Activated naive CD4-positive, alpha-beta T cell treated with anti-CD3 and anti-CD28 coated beads, Interleukin-2, amount 10 ng/mL, durations not matched to agents 7 days and 5 days (primary cell): ENCODE data around the gene ST14.
"Not testable (repeated sequence)": the region's sequence is repeated elsewhere in the genome, so short reads cannot be mapped to it uniquely, and the experiment has no call there.

Experiments
- CTCF ChIA-PET: fragments of 350-600 bp; sonication (Branson Sonifier 250); formaldehyde crosslinking; loops from one replicate; lab custom pipeline; 2021; ENCODE audit warnings: antibody characterized with exemption; lab: Charles Lee
- DNase-seq: peaks from one replicate; pipeline ENCODE4 v3.0.0-alpha.2; 2020
- H3K27ac Mint-ChIP-seq: one replicate; pipeline ENCODE4 v1.8.0; 2021; ENCODE audit warnings: mild to moderate bottlenecking, moderate library complexity, mixed read lengths
- H3K27me3 Mint-ChIP-seq: one replicate; pipeline ENCODE4 v1.8.0; 2021; ENCODE audit warnings: mild to moderate bottlenecking, mixed read lengths
- H3K36me3 Mint-ChIP-seq: one replicate; pipeline ENCODE4 v1.8.0; 2021; ENCODE audit warnings: mixed read lengths
- H3K4me1 Mint-ChIP-seq: one replicate; pipeline ENCODE4 v1.8.0; 2021; ENCODE audit warnings: mixed read lengths
- H3K4me3 Mint-ChIP-seq: one replicate; pipeline ENCODE4 v1.8.0; 2021; ENCODE audit warnings: mild to moderate bottlenecking, moderate library complexity, mixed read lengths
- H3K9me3 Mint-ChIP-seq: one replicate; pipeline ENCODE4 v1.8.0; 2021; ENCODE audit warnings: mixed read lengths

ST14 gene

DNA sequence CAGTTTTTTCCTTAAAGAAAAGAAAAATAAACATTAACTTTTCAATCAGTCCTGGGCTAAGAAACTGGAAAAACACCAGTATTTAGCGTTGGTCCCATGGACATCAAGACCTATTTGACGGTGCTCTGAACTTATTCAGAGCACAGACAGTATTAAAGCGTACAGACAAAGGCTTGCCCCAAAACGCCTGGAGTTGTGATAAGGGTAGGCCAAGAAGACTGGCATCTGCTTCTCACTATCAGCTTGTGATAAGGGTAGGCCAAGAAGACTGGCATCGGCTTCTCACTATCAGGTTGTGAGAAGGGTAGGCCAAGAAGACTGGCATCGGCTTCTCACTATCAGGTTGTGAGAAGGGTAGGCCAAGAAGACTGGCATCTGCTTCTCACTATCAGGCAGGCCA, 85.8 kb downstream of the ST14 start:
- peaks cover 25% of the 10 kb centered on the region for H3K4me1 Mint-ChIP-seq
- peaks cover 20% of the 10 kb centered on the region for H3K36me3 Mint-ChIP-seq
- H3K27me3 Mint-ChIP-seq, H3K9me3 Mint-ChIP-seq, DNase-seq, CTCF ChIA-PET, H3K27ac Mint-ChIP-seq, H3K4me3 Mint-ChIP-seq: not testable (repeated sequence)

DNA sequence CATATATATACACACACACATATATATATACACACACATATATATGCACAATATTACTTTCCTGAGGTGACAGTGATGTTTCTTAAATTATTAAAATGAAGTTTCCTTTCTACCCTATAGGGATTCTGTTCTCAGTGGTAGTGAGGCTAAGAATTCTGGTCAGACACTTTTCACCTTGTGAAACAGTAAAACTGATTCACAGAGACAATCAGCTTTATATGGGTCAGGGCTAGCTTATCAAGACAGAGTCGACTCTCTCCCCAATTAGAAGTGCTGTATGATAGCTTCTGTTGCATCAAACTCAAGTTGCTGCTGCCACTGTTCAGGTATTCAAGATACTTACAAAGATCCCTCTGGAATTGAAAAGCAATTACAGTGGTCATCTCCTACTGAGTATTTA, 86.7 kb downstream of the ST14 start:
- Mint-ChIP-seq H3K27me3 (no peaks in the 10 kb centered on the region), H3K4me3 (no peak overlapping the region), H3K36me3 (peaks cover 28% of the 10 kb centered on the region), H3K27ac (no peak overlapping the region), H3K4me1 (peaks cover 22% of the 10 kb centered on the region), H3K9me3 (peaks cover 4% of the 10 kb centered on the region)
- DNase-seq, result no peak
- CTCF ChIA-PET, result no interaction called here

DNA sequence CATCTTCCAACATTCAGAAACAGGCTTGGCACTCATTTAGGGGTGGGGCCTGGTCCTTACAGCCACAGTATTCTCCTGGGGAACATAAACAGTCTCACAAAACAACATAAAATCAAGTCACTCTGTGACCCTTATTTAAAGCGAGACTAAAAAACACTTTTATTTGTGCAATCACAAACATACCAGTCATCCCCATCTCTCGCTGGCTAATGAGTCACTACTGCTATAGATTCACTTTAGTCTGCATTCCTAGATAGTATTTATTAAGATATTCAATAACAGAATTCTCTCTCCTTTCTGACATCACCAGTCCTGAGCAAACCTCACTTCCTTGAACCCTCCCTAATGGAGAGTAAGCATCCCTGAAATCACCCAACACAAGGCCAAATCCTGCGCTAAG, 87.2 kb downstream of the ST14 start:
- Mint-ChIP-seq H3K4me1 (peaks cover 22% of the 10 kb centered on the region), H3K4me3 (no peak overlapping the region), H3K9me3 (peaks cover 8% of the 10 kb centered on the region), H3K36me3 (peaks cover 30% of the 10 kb centered on the region), H3K27me3 (no peaks in the 10 kb centered on the region), H3K27ac (no peak overlapping the region)
- no peak for DNase-seq
- CTCF ChIA-PET, result no interaction called here

DNA sequence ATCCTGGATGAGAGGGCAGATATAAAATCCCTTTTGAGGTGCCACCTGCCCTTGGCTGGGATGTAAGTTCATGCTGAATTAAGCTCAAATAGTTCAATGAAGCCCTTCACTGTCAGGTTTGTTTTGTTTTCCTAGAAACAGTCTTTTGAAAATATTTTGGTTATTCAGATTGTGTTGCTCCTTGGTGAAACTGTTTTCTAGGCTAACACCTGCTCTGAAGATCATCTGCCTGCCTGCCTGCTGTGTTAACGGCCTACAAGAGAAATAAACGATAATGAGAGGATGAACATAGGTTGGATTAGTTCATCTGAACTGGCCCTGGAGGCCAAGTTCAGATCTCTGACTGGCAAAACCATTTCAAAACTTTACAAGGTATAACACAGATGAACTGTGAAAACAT, 87.7 kb downstream of the ST14 start:
- H3K36me3 Mint-ChIP-seq, result peaks cover 34% of the 10 kb centered on the region
- CTCF ChIA-PET, result no interaction called here
- H3K4me3 Mint-ChIP-seq, result no peak overlapping the region
- H3K27ac Mint-ChIP-seq, result no peak overlapping the region
- DNase-seq, result no peak
- no peaks in the 10 kb centered on the region for H3K27me3 Mint-ChIP-seq
- peaks cover 13% of the 10 kb centered on the region for H3K9me3 Mint-ChIP-seq
- H3K4me1 Mint-ChIP-seq, result peaks cover 22% of the 10 kb centered on the region

DNA sequence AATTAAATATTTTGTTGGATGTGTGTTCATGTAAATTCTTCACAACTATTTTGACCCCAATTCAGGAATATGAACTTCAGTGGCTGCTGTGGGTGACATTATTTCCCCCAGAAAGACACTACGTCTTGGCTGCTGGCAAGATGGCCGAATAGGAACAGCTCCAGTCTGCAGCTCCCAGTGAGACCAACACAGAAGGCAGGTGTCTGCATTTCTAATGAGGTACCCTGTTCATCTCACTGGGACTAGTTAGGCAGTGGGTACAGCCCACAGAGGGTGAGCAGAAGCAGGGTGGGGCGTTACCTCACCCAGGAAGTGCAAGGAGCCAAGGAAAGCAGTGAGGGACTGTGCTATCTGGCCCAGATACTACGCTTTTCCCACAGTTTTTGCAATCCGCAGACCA, 89.8 kb downstream of the ST14 start:
- H3K4me3 Mint-ChIP-seq, result no peak overlapping the region
- peaks cover 15% of the 10 kb centered on the region for H3K4me1 Mint-ChIP-seq
- no peaks in the 10 kb centered on the region for H3K27me3 Mint-ChIP-seq
- peaks cover 19% of the 10 kb centered on the region for H3K9me3 Mint-ChIP-seq
- peaks cover 47% of the 10 kb centered on the region for H3K36me3 Mint-ChIP-seq
- no peak overlapping the region for H3K27ac Mint-ChIP-seq
- CTCF ChIA-PET, result no interaction called here
- DNase-seq, result no peak

DNA sequence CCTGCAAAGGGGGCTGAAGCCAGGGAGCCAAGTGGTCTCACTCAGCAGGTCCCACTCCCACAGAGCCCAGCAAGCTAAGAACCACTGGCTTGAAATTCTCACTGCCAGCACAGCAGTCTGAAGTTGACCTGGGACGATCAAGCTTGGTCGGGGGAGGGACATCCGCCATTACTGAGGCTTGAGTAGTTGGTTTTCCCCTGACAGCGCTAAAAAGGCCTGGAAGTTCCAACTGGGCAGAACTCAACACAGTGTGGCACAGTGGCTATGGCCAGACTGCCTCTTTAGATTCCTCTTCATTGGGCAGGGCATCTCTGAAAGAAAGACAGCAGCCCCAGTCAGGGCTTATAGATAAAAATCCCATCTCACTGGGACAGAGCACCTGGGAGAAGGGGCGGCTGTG, 90.3 kb downstream of the ST14 start:
- H3K27ac Mint-ChIP-seq, H3K27me3 Mint-ChIP-seq, H3K4me3 Mint-ChIP-seq, DNase-seq, CTCF ChIA-PET: not testable (repeated sequence)
- Mint-ChIP-seq H3K9me3 (peaks cover 19% of the 10 kb centered on the region), H3K36me3 (peaks cover 46% of the 10 kb centered on the region), H3K4me1 (peaks cover 14% of the 10 kb centered on the region)

DNA sequence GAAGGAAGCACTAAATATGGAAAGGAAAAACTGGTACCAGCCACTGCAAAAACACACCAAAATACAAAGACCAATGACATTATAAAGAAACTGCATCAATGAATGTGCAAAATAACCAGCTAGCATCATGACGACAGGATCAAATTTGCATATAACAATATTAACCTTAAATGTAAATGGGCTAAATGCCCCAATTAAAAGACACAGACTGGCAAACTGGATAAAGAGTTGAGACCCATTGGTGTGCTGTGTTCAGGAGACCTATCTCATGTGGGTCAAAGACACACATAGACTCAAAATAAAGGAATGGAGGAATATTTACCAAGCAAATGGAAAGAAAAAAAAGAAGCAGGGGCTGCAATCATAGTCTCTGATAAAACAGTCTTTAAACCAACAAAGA, 92.2 kb downstream of the ST14 start:
- Mint-ChIP-seq H3K9me3 (peaks cover 29% of the 10 kb centered on the region), H3K36me3 (peaks cover 50% of the 10 kb centered on the region), H3K4me1 (peaks cover 12% of the 10 kb centered on the region)
- H3K27me3 Mint-ChIP-seq, CTCF ChIA-PET, DNase-seq, H3K27ac Mint-ChIP-seq, H3K4me3 Mint-ChIP-seq: not testable (repeated sequence)
